GM12878 (cell line): ENCODE measurements around the gene RAB3C. TPM values are rescaled to one million over a fixed set of nuclear protein-coding genes. Genes with fewer than 3 reads are reported as not detected.

ENCODE experiments used
- ATAC-seq: fragments of 200-7000 bp; cut with Tn5 transposase; 3 replicates; pipeline ENCODE4 v1.9.1; 2020; ENCODE audit warnings: mild to moderate bottlenecking, moderate library complexity
- BruUV-seq: library from RNA; stranded (reverse); fragments of 400-500 nt; replicated peaks from 2 replicates; lab custom pipeline; 2021; lab: Mats Ljungman, UMichigan
- CTCF ChIA-PET: fragments of 300-600 bp; sonication (Branson Sonifier 250); formaldehyde crosslinking; extraction: SDS; loops from one replicate; lab custom pipeline; 2021; ENCODE audit warnings: inconsistent platforms; lab: Yijun Ruan, JAX
- POLR2A ChIA-PET: fragments of 350-600 bp; formaldehyde crosslinking; extraction: SDS; loops from one replicate; lab custom pipeline; 2021; ENCODE audit warnings: inconsistent platforms; lab: Charles Lee
- RAD21 ChIA-PET: fragments of 300-600 bp; sonication (Branson Sonifier 250); formaldehyde crosslinking; loops from one replicate; lab custom pipeline; 2023; ENCODE audit warnings: antibody characterized with exemption; ENCODE audit not compliant: unreplicated experiment; lab: Charles Lee
- SMC1A ChIA-PET: fragments of 300-600 bp; sonication (Branson Sonifier 250); formaldehyde crosslinking; loops from one replicate; lab custom pipeline; 2023; ENCODE audit not compliant: unreplicated experiment, uncharacterized antibody; lab: Charles Lee
- DNase-seq: peaks from one replicate; pipeline ENCODE4 v3.0.0-alpha.2; 2011; ENCODE audit warnings: low read depth, low spot score
- FAIRE-seq: peaks from 3 replicates; lab custom pipeline; 2011; peaks lifted over from hg19 to GRCh38; lab: Jason Lieb, UNC
- H2AFZ ChIP-seq: 2 replicates; pipeline ENCODE4 v1.6.0; 2011; ENCODE audit warnings: low read depth, low read length, control low read depth; ENCODE audit not compliant: control insufficient read depth
- H3K27ac ChIP-seq: 2 replicates; pipeline ENCODE4 v1.5.1; 2011; ENCODE audit warnings: control low read depth; ENCODE audit not compliant: control insufficient read depth, insufficient read depth
- H3K27me3 ChIP-seq, 2 experiments: replicated peaks in 1 of 2; 2 replicates each; pipeline versions ENCODE4 v1.6.0 to v1.6.1; 2011; ENCODE audit warnings: low read length in 1 of 2; ENCODE audit not compliant: control insufficient read depth in 2 of 2, insufficient read depth in 2 of 2
- H3K36me3 ChIP-seq, 2 experiments: 2 replicates each; pipeline ENCODE4 v1.5.1; 2011; ENCODE audit warnings: low read length in 1 of 2; ENCODE audit not compliant: control insufficient read depth in 2 of 2, insufficient read depth in 2 of 2
- H3K4me1 ChIP-seq: 2 replicates; pipeline ENCODE4 v1.6.1; 2011; ENCODE audit warnings: mild to moderate bottlenecking, low read length, moderate library complexity, mixed read lengths; ENCODE audit not compliant: control insufficient read depth, insufficient read depth
- H3K4me2 ChIP-seq: 2 replicates; pipeline ENCODE4 v1.6.0; 2011; ENCODE audit warnings: control low read depth; ENCODE audit not compliant: control insufficient read depth, insufficient read depth
- H3K4me3 ChIP-seq: fragments of 200-600 bp; sonication (generic); 2 replicates; pipeline ENCODE4 v1.5.1; 2016
- H3K79me2 ChIP-seq: 2 replicates; pipeline ENCODE4 v1.6.0; 2011; ENCODE audit warnings: low read length; ENCODE audit not compliant: control insufficient read depth, insufficient read depth
- H3K9ac ChIP-seq: 2 replicates; pipeline ENCODE4 v1.8.0; 2011; ENCODE audit warnings: low read length, control low read depth, mixed read lengths; ENCODE audit not compliant: control insufficient read depth, insufficient read depth
- H3K9me3 ChIP-seq: replicated peaks from 3 replicates; pipeline ENCODE4 v1.5.1; 2011; ENCODE audit warnings: mild to moderate bottlenecking, low read length; ENCODE audit not compliant: control insufficient read depth, insufficient read depth
- H4K20me1 ChIP-seq: 2 replicates; pipeline ENCODE4 v1.6.0; 2011; ENCODE audit not compliant: control insufficient read depth, insufficient read depth
- BMI1 ChIP-seq: fragments of 450-650 bp; IDR thresholded peaks from 2 replicates; pipeline ENCODE4 v1.6.1; 2016; ENCODE audit warnings: mild to moderate bottlenecking, moderate library complexity, borderline replicate concordance
- CHD2 ChIP-seq: IDR thresholded peaks from 2 replicates; pipeline ENCODE4 v1.6.1; 2011; ENCODE audit warnings: low read depth, low read length, improper control_type of control experiment, borderline replicate concordance
- EZH2 ChIP-seq: IDR thresholded peaks from 2 replicates; pipeline ENCODE4 v1.6.1; 2012; ENCODE audit warnings: low read depth, mild to moderate bottlenecking, control low read depth, inconsistent platforms, low read length, borderline replicate concordance; ENCODE audit not compliant: control insufficient read depth
- MAX ChIP-seq: IDR thresholded peaks from 2 replicates; pipeline ENCODE4 v1.6.1; 2012; ENCODE audit warnings: low read depth, low read length, improper control_type of control experiment
- NFYA ChIP-seq: IDR thresholded peaks from 2 replicates; pipeline ENCODE4 v1.6.1; 2011; ENCODE audit warnings: low read depth, mild to moderate bottlenecking, low read length, improper control_type of control experiment, borderline replicate concordance
- NR2C2 ChIP-seq: IDR thresholded peaks from 2 replicates; pipeline ENCODE4 v1.6.1; 2011; ENCODE audit warnings: borderline replicate concordance, low read depth; ENCODE audit not compliant: control insufficient read depth, insufficient read length
- RBBP5 ChIP-seq: fragments of 200-600 bp; sonication (generic); conservative IDR thresholded peaks from 2 replicates; pipeline ENCODE4 v1.6.1; 2016
- SPI1 ChIP-seq: IDR thresholded peaks from 2 replicates; pipeline ENCODE4 v1.6.1; 2011; ENCODE audit warnings: low read depth, mild to moderate bottlenecking, low read length, moderate library complexity, borderline replicate concordance; ENCODE audit not compliant: insufficient read depth
- SRF ChIP-seq, 2 experiments: IDR thresholded peaks; 2 replicates each; pipeline ENCODE4 v1.6.1; 2011; ENCODE audit warnings: low read depth in 2 of 2, low read length in 2 of 2, mild to moderate bottlenecking in 1 of 2, moderate library complexity in 1 of 2
- USF2 ChIP-seq: IDR thresholded peaks from 2 replicates; pipeline ENCODE4 v1.6.1; 2011; ENCODE audit warnings: low read depth, low read length, improper control_type of control experiment, borderline replicate concordance
- WGBS: methylation state at CpG from one replicate; pipeline ENCODE4 v1.1.6; 2016; ENCODE audit warnings: low lambda C conversion rate; ENCODE audit not compliant: insufficient replicate concordance, insufficient coverage; ENCODE audit errors: missing lambda C conversion rate; 5-methylcytosine and 5-hydroxymethylcytosine counted together
- in situ Hi-C: fragments of 300-500 bp; cut with MboI; formaldehyde crosslinking; loops from 9 replicates; pipeline ENCODE4 v1.14.3; 2018; ENCODE audit warnings: mixed read lengths
- intact Hi-C: fragments of 100-400 bp; cut with micrococcal nuclease; formaldehyde crosslinking; loops from one replicate; pipeline ENCODE4 v1.14.2; 2022; ENCODE audit not compliant: unreplicated experiment
- polyA plus RNA-seq, 11 experiments: library from polyadenylated mRNA; depleted of rRNA in 4 of 11; unstranded in 6 of 11; stranded (reverse) in 5 of 11; fragments of >200 nt; fragmentation: Nextera tagmentation in 4 of 11; fragmentation: Illumina TruSeq in 1 of 11; extraction: Ambion mirVana in 4 of 11; extraction: Trizol in 1 of 11; gene quantifications; 1 replicate in 1 of 11; 2 replicates in 10 of 11; pipeline versions ENCODE4 v1.2.1 to v1.2.3, GENCODE V29; 2011 to 2016; ENCODE audit warnings: inconsistent platforms in 2 of 11, missing spikeins in 2 of 11, low read depth in 1 of 11
- total RNA-seq, 4 experiments: library from RNA; depleted of rRNA in 3 of 4; stranded (reverse); fragments of >200 nt in 3 of 4; fragmentation: Illumina TruSeq in 1 of 4; extraction: Trizol in 1 of 4; gene quantifications; 2 replicates each; pipeline versions ENCODE4 v1.2.1 to v1.2.3, GENCODE V29; 2013 to 2021
- TF ChIP-seq, protein P1 (sequence below): fragments of 450-650 bp; conservative IDR thresholded peaks from 2 replicates; pipeline ENCODE4 v1.6.1; 2017; ENCODE audit warnings: mild to moderate bottlenecking, moderate library complexity
- TF ChIP-seq, protein P2 (sequence below): IDR thresholded peaks from 2 replicates; pipeline ENCODE4 v1.6.1; 2011; ENCODE audit warnings: borderline replicate concordance, low read depth, mild to moderate bottlenecking, moderate library complexity, mixed read lengths, low read length; ENCODE audit not compliant: insufficient read depth; ENCODE audit errors: extremely low read length

The RAB3C gene
- total and polyA plus RNA-seq, 10 of the 15 experiments (the other 5 are each of a cell fraction or from before 2014, with no cell fraction given): not detected

DNA sequence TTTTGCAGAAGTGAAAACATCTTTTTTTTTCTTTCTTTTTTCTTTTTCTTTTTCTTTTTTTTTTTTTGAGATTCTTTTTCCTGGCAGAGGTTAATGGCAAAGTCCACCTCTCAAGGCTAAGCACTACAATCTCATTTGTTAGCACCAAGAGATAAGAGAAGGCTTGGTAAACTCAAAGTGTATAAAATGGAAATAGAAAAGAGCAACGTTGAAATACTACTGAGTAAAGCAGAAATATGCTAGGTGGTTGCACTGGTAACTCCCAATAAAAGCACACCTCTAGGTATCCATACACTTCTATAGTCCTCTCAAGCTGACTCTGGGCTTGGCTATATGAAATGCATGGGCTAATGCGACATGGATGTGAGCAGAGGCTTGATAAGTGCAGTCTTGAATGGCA lies 188.9 kb downstream of the RAB3C start:
- H2AFZ ChIP-seq: no peak overlapping the region
- intact Hi-C loops (no loop called here), in situ Hi-C loops (no loop called here)
- no peaks in the 10 kb centered on the region for H3K9me3 ChIP-seq
- H3K9ac ChIP-seq: no peak overlapping the region
- no peak overlapping the region for H3K4me3 ChIP-seq
- TF ChIP-seq MAX (no peak), EZH2 (no peak), SPI1 (no peak), BMI1 (no peak), CHD2 (no peak), USF2 (no peak), RBBP5 (no peak), NR2C2 (no peak), SRF (IDR thresholded peaks at IDR 0.05; ENCODE audit: low read depth in 2 of 2, low read length in 2 of 2) (no peak), NFYA (no peak)
- TF ChIP-seq, protein P1, sequence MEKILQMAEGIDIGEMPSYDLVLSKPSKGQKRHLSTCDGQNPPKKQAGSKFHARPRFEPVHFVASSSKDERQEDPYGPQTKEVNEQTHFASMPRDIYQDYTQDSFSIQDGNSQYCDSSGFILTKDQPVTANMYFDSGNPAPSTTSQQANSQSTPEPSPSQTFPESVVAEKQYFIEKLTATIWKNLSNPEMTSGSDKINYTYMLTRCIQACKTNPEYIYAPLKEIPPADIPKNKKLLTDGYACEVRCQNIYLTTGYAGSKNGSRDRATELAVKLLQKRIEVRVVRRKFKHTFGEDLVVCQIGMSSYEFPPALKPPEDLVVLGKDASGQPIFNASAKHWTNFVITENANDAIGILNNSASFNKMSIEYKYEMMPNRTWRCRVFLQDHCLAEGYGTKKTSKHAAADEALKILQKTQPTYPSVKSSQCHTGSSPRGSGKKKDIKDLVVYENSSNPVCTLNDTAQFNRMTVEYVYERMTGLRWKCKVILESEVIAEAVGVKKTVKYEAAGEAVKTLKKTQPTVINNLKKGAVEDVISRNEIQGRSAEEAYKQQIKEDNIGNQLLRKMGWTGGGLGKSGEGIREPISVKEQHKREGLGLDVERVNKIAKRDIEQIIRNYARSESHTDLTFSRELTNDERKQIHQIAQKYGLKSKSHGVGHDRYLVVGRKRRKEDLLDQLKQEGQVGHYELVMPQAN: no peak
- TF ChIP-seq, protein P2, sequence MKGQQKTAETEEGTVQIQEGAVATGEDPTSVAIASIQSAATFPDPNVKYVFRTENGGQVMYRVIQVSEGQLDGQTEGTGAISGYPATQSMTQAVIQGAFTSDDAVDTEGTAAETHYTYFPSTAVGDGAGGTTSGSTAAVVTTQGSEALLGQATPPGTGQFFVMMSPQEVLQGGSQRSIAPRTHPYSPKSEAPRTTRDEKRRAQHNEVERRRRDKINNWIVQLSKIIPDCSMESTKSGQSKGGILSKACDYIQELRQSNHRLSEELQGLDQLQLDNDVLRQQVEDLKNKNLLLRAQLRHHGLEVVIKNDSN: no peak
- ATAC-seq: no peak
- DNase-seq: no peak
- WGBS: 20% methylated on average over 2 of the region's 2 CpGs
- ChIA-PET POLR2A (no interaction called here), RAD21 (interaction anchor here (1.0 kb wide), 1 partner anchor 9 kb away, joined by 3 read pairs; no protein-coding TSS in a partner anchor), CTCF (no interaction called here), SMC1A (no interaction called here)
- no TSS peak for BruUV-seq
- no peaks in the 10 kb centered on the region for H3K27me3 ChIP-seq
- no peak overlapping the region for H3K27ac ChIP-seq
- no peak overlapping the region for H3K4me2 ChIP-seq
- no peak for FAIRE-seq
- H4K20me1 ChIP-seq: no peaks in the 10 kb centered on the region
- H3K36me3 ChIP-seq: no peaks in the 10 kb centered on the region
- H3K4me1 ChIP-seq: no peaks in the 10 kb centered on the region
- no peaks in the 10 kb centered on the region for H3K79me2 ChIP-seq
